Stimulated activated CD8-positive, alpha-beta memory T cell treated with anti-CD3 and anti-CD28 coated beads, Interleukin-4, amount 100 ng/mL, for 4 hours (primary cell): Measurements from ENCODE around the gene EPX.

Experiments used
- DNase-seq, 2 donors: peaks; one replicate each; pipeline ENCODE4 v3.0.0-alpha.2; 2020; ENCODE audit warnings: low read depth in 2 of 2, low spot score in 1 of 2

EPX gene

GRCh38 chr17:58224315-58224714 lies 31.8 kb downstream of the EPX start:
- no peak for DNase-seq

GRCh38 chr17:58227733-58228132 lies 35.2 kb downstream of the EPX start:
- no peak for DNase-seq

GRCh38 chr17:58228679-58229078 lies 36.2 kb downstream of the EPX start:
- no peak for DNase-seq

- no peak for DNase-seq
Observed at GRCh38 chr17:58229384-58229783, 36.9 kb downstream of the EPX start.

- no peak for DNase-seq
Observed at GRCh38 chr17:58229881-58230280, 37.4 kb downstream of the EPX start.

- no peak for DNase-seq
Observed at GRCh38 chr17:58231641-58232040, 39.1 kb downstream of the EPX start.

- DNase-seq, result no peak
Observed at GRCh38 chr17:58232707-58233156, 40.2 kb downstream of the EPX start.

- DNase-seq, result no peak
Observed at GRCh38 chr17:58233543-58233942, 41.0 kb downstream of the EPX start.

GRCh38 chr17:58234512-58234911 lies 42.0 kb downstream of the EPX start:
- DNase-seq, result no peak

GRCh38 chr17:58235821-58236220 lies 43.3 kb downstream of the EPX start:
- DNase-seq, result no peak

GRCh38 chr17:58236394-58236793 lies 43.9 kb downstream of the EPX start:
- no peak for DNase-seq

GRCh38 chr17:58238147-58238634 lies 45.7 kb downstream of the EPX start, which contains the start of gene LPO:
TSS of gene LPO (plus strand) at chr17:58238584. CDS start at chr17:58242980, 4,396 bp downstream.
- no peak for DNase-seq

- DNase-seq, result no peak
Observed at GRCh38 chr17:58239987-58240386, 47.5 kb downstream of the EPX start.

- DNase-seq, result no peak
Observed at GRCh38 chr17:58242171-58242784, 49.8 kb downstream of the EPX start.

GRCh38 chr17:58244963-58245362 lies 52.4 kb downstream of the EPX start:
- no peak for DNase-seq

- no peak for DNase-seq
Observed at GRCh38 chr17:58245428-58246103, 53.0 kb downstream of the EPX start.

- no peak for DNase-seq
Observed at GRCh38 chr17:58246104-58246740, 53.7 kb downstream of the EPX start.

GRCh38 chr17:58246781-58247180 lies 54.3 kb downstream of the EPX start:
- no peak for DNase-seq

GRCh38 chr17:58247511-58248363 lies 55.2 kb downstream of the EPX start:
- DNase-seq, result no peak

GRCh38 chr17:58248955-58249269 lies 56.4 kb downstream of the EPX start:
- no peak for DNase-seq
